ES-I3 (cell line): ENCODE data around the gene ZBTB7B.

Source experiments
- H3K36me3 ChIP-seq: 2 replicates; pipeline ENCODE4 v1.6.1; 2013; ENCODE audit warnings: mild to moderate bottlenecking, low read length, control low read depth, moderate library complexity; ENCODE audit not compliant: insufficient read depth
- H3K4me1 ChIP-seq: 2 replicates; pipeline ENCODE4 v1.6.1; 2013; ENCODE audit warnings: mild to moderate bottlenecking, control low read depth, low read length; ENCODE audit not compliant: insufficient read depth
- H3K9ac ChIP-seq: 2 replicates; pipeline ENCODE4 v1.6.1; 2013; ENCODE audit warnings: low read depth, mild to moderate bottlenecking, low read length, moderate library complexity
- H3K9me3 ChIP-seq: 2 replicates; pipeline ENCODE4 v1.6.1; 2013; ENCODE audit warnings: mild to moderate bottlenecking, low read length, moderate library complexity; ENCODE audit not compliant: control insufficient read depth, insufficient read depth

Gene ZBTB7B

DNA sequence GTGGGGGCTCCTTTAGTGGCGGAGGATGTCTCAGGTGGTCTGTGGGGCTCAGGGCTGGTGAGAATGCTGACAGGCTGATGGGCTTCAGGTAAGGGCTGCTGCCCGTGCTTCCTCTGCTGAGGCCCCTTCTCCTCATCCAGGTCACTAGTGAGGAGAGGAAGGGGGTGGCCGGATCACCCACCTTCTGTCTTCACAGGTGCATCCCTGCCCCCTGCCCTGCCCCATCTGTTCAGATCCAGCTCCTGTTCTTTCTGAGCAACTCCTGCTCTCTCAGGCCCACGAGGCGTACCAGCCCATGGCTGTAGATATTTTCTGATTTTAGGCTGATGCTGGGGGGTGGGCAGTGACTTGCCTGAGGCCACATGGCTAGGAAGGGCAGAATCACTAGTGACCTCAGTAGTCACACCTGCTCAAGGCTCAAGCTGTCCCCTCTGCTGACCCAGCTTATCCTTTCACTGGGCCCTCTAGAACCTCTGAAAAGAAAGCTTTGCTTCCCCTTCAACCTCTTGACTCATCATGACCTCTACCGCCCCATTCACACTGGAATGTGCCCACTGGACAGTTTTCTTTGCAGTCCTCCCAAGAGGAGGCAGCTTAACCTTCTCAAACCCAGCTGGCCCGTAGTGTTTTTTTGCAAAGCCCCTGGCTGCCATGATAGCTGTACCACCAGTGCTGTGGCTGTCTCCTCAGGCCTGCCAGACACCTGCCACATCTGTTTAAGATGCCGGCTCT is 16.2 kb downstream of the ZBTB7B start:
- peaks cover 2% of the 10 kb centered on the region; the same call in 1 of the 2 replicates for H3K36me3 ChIP-seq
- H3K9me3 ChIP-seq = no peaks in the 10 kb centered on the region
- no peak overlapping the region for H3K9ac ChIP-seq
- H3K4me1 ChIP-seq = peaks cover 16% of the 10 kb centered on the region; the same call in 1 of the 2 replicates

DNA sequence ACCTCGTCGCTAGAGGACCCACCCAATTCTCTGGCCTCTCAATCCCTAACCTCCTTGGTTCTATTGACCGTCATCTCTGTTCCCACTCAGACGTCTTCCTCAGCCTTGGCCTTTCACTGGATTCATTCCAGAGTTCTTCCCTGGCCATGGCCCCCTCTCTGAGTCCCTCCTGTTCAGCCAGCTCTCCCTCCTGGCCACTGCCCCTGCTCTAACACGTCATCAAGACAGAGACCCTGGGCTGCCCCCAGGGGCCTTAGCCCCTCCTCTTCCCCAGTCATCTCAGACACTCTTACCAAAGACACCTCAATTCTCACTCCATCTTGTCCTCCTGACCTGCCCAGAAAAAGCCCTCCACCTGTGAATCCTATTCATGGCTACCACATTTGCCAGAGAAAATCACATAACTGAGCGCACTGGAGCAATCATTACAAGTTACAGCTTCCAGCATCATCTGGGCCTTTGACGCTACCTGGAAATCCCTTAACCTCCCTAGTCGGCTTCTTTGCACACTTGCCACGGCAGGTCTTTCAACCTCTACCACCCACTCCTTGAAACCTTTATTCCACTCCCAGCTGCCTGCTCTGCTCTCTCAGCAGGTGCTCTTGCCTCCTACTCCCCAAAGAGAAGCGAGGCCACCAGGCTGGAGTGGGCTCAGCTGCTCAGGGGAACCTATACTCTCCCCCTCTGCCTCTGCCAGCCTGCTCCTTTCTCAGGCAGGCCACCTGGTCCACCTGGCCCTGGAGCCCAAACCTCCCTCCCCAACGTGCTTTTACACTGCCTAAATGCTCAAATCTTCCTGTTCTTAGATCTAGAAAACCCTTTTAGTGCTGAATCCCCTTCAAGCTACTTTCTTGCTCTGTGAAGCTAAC is 17.0 kb downstream of the ZBTB7B start:
- Histone ChIP-seq H3K9me3 (no peaks in the 10 kb centered on the region), H3K4me1 (peaks cover 12% of the 10 kb centered on the region; the same call in 1 of the 2 replicates), H3K9ac (no peak overlapping the region), H3K36me3 (peaks cover 2% of the 10 kb centered on the region; the same call in 1 of the 2 replicates)

DNA sequence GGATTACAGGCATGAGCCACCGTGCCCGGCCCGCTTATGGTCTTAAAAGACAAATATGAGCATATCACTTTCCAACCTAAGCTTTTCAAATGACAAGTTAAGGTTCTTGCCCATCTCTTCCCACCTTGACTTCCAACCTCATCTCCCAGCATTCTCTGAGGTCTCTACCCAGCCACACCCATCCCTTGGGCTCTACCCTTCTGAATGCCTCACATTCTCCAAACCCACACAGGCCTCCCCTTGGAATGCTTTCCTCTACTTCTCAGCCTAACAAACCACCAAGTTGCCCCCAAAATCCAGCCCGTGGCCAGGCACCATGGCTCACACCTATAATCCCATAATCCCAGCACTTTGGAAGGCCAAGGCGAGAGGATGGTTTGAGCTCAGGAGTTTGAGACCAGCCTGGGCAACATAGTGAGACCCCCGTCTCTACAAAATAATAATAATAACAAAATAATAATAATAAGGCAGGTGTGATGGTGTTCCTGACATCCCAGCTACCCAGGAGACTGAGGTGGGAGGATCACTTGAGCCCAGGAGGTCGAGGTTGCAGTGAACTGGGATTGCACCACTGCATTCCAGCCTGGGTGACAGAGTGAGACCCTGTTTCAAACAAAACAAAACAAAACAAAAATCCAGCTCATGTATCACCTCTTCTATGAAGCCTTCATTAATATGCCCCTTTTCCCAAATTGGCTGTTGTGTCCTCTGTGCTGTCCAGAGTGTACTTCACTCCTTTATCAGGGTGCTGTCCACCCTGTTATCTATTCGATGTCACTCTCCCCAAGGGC is 19.7 kb downstream of the ZBTB7B start:
- no peaks in the 10 kb centered on the region for H3K36me3 ChIP-seq
- no peak overlapping the region for H3K9ac ChIP-seq
- no peaks in the 10 kb centered on the region for H3K9me3 ChIP-seq
- H3K4me1 ChIP-seq = peaks cover 18% of the 10 kb centered on the region; the same call in 1 of the 2 replicates

DNA sequence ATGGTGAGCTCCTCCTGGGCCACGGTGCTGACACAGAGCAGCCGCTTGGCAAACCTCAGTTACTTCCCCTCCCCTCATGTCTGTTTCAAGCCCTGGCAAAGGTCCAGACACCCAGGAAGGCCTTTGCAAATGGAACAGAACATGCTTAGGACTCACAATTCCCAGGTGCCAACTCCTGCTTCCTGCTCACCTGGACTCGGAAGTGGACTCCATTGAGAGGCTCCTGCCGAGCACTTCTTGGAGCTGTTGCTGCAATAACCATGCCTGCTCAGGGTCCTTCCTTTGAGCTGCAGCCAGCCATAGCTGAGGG is 20.3 kb downstream of the ZBTB7B start:
- H3K9me3 ChIP-seq = no peaks in the 10 kb centered on the region
- no peaks in the 10 kb centered on the region for H3K36me3 ChIP-seq
- H3K9ac ChIP-seq = no peak overlapping the region
- H3K4me1 ChIP-seq = peaks cover 15% of the 10 kb centered on the region; the same call in 1 of the 2 replicates

DNA sequence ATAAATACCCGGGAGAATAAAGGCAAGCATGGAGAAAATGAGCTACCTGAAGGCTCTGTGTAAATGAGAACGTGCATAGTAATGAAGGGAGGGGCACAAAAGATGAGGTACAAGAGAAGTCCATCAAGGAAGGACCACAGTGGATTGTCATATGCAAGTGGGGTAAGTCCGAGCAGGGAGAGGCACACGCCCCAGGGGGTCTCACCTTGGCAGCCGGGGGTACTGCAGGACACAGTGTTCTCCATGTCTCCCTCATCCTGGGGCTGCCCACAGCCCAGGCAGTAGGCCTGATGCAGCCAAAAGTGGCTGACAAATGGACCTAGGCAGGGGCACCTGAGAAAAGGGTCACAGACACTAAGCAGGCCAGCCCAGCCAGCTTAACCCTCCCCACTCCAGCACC is 21.0 kb downstream of the ZBTB7B start:
- Histone ChIP-seq H3K4me1 (peaks cover 12% of the 10 kb centered on the region; the same call in 1 of the 2 replicates), H3K36me3 (no peaks in the 10 kb centered on the region), H3K9ac (no peak overlapping the region), H3K9me3 (no peaks in the 10 kb centered on the region)

DNA sequence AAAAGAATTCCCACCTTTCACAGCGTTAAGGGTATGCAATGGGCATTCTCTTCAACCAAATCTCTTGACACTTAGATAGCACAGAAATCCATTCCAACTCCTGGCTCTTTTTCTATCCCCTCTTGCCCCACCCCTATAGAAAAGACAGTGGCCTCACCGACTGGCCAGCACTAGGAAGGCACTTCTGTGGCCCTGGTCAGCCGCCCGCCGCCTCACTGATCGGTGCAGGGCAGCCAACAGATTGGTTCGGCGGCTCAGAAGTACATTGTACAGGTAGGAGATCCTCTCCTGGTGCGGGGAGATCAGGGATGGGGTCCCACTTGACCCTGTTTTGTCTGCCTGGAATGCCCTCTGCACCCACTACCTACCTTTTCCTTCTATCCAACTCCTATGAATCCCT is 21.7 kb downstream of the ZBTB7B start:
- H3K4me1 ChIP-seq = peaks cover 10% of the 10 kb centered on the region; the same call in 1 of the 2 replicates

DNA sequence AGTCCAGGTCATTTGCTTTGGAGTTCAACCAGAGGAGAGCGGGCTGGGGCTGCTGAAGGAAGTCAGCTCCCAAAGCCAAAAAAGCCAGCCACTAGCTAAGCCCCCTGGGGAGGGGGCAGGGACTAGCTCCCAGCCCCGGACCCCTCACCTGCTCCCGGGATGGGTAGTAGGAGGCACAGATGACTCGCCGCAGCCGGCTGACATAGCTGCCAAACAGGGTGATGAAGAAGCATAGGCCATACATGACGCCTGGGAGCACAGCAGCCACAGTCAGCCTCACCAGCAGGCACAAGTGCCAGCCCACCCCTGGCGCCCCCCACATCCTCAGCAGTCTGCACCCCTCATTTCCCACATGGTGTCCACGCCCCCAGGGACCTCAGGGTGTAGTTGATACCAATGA is 23.6 kb downstream of the ZBTB7B start:
- H3K9me3 ChIP-seq = no peaks in the 10 kb centered on the region
- peaks cover 10% of the 10 kb centered on the region; the same call in 1 of the 2 replicates for H3K4me1 ChIP-seq
- no peak overlapping the region for H3K9ac ChIP-seq
- H3K36me3 ChIP-seq = no peaks in the 10 kb centered on the region

More for the DNA sequence above, 21.7 kb downstream of the ZBTB7B start:
- H3K9me3 ChIP-seq = no peaks in the 10 kb centered on the region
- H3K9ac ChIP-seq = no peak overlapping the region
- H3K36me3 ChIP-seq = no peaks in the 10 kb centered on the region

DNA sequence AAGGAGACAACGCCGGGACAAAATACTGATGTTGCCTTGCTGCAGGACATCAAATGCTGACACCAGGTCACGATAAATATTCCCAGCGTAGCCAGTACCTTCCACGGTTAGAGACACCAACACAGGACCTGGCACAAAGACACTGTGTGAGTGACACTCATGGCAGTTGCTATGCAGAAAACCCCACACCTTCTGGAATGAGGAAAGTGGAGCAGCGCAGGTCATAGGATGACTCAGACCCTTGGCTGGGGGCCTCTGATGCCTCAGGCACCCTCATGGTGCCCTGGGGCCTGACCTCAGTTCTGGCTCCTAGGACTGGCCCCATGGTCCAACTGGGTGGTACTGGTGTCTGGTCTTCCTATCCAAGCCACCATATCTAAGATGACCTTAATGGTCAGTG is 24.0 kb downstream of the ZBTB7B start:
- no peaks in the 10 kb centered on the region for H3K9me3 ChIP-seq
- H3K4me1 ChIP-seq = peaks cover 10% of the 10 kb centered on the region; the same call in 1 of the 2 replicates
- H3K36me3 ChIP-seq = no peaks in the 10 kb centered on the region
- H3K9ac ChIP-seq = no peak overlapping the region

DNA sequence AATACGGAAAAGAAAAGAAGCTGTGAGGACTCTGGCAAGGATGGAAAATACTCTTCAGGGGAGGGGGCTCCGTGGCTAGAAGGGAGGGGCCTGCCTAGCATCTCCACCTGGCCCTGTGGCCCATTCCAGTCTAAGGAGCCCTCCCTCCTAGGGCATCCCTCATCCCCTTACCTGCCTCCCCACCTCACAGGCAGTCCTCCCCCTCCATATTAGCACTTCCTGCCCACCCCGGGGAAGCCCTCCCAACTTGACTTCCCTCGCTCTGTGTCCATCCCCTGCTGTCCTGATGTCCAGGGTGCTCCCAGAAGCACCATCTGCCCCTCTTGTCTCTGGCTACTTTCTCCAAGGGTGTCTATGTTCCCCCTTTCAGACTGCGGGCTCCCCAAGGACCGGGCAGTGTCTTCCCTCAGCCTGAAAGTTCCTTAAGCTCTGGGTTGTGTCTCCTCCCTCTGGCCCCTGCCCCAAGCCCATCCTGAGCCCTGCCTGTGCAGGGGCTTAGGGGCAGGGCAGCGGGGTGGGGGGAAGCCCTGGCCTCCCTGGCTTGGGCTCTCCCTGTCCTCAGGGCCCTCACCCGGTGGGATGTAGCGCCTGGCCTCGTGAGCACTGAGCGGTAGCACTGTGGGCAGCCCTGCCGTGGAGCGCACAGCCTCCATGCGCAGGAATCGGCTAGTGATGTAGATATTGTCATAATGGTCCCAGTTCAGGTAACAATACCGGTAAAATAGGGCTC is 27.1 kb downstream of the ZBTB7B start:
- Histone ChIP-seq H3K9ac (no peak overlapping the region), H3K9me3 (no peaks in the 10 kb centered on the region), H3K36me3 (no peaks in the 10 kb centered on the region), H3K4me1 (peaks cover 10% of the 10 kb centered on the region; the same call in 1 of the 2 replicates)

DNA sequence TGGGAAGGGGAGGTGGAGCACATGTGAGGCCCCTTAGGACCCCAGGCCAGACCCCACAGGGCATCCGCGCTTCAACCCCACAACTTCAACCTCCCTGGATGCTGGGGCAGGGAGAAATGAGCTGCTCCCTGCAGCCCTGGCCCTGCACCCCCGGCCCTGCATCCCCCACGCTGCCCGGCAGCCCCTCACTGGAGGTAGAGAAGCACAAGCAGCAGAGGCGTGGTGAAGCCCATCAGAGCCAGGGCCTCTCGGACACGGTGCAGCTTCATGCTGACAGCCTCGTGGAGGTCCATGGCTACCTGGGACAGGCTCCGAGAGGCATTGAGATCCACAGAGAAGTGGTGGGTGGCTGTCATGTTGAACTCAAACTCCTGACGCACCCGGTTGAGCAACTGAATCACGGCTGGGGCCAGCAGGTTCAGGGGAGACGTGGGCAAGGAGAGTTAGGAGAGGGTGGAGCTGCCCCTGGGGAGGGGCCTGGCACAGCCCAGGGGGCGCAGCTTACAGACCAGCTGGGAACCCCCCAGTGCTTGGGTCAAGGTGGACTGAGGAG is 27.7 kb downstream of the ZBTB7B start:
- no peaks in the 10 kb centered on the region for H3K9me3 ChIP-seq
- H3K36me3 ChIP-seq = no peaks in the 10 kb centered on the region
- H3K4me1 ChIP-seq = peaks cover 10% of the 10 kb centered on the region; the same call in 1 of the 2 replicates
- no peak overlapping the region for H3K9ac ChIP-seq

DNA sequence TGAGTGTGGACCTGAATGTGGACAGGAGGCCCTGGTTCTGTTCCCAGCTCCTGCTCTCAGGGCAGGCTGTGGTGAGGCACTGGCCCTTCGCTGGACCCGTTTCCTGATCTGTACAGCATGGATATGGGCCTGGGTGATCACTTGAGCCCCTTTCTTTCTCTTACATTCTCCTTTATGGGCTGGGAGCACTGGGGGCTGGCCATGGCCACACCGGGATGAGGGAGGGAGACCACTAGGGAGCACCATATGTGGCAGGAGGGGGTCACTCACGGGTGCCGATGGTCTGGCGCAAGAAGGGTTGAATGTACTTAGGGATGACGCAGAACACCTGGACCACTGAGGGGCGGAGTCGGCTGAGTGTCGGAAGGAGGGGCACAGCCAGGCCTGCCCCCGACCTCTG is 28.3 kb downstream of the ZBTB7B start:
- no peak overlapping the region for H3K9ac ChIP-seq
- no peaks in the 10 kb centered on the region for H3K9me3 ChIP-seq
- no peaks in the 10 kb centered on the region for H3K36me3 ChIP-seq
- H3K4me1 ChIP-seq = peaks cover 9% of the 10 kb centered on the region; the same call in 1 of the 2 replicates

DNA sequence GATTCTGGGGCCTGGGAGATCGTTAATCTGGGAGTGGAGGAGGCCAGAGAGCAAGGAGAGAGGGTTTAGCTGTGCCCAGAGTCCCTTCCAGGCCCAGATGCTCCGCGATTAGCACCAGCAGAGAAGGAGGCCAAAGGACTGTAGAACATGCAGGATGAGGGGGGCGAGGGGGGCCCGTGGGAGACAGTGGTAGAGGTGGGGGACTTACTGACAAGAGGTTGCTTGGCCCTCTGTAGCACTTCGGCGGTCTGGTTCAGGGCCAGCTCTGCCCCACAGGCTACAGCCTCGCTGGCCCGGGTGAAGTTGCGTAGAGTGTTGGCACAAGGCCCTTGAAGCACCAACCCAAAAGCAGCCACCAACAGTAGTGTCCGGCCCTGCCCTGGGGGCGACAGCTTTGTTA is 30.3 kb downstream of the ZBTB7B start:
- no peaks in the 10 kb centered on the region for H3K36me3 ChIP-seq
- H3K9ac ChIP-seq = no peak overlapping the region

DNA sequence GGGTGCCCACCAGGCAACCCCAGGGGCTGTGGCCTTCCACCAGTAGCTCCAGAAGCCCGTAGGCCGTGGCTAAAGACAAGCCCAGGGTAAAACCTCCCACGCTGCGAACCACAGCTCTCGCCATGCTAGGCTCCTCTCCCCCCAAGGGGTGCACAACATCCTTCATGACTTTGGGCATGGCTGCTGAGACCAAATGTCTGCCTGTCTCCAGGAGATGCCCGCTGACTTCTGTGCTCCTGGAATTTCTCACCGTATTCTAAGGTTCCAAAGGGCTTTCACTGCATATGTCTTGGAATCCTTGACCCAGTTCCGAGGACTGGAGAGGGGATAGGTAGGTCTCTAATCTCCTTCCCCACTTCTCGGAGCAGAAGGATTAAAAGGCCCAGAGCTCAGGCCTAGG is 30.9 kb downstream of the ZBTB7B start, which contains the start of the genes DCST1 and DCST2:
TSS of gene DCST1 (plus strand) at position 301 of the 400 bp plus-strand sequence. CDS start 213 bp downstream, outside the sequence.
TSS of gene DCST2 (minus strand) at position 258 of the 400 bp plus-strand sequence. CDS start at position 178, 80 bp downstream.
- Histone ChIP-seq H3K9me3 (no peaks in the 10 kb centered on the region), H3K9ac (no peak within 1 kb of the TSS), H3K4me1 (no peaks in the 10 kb centered on the region), H3K36me3 (no peaks in the 10 kb centered on the region)

More for the DNA sequence above, 30.3 kb downstream of the ZBTB7B start:
- Histone ChIP-seq H3K4me1 (no peaks in the 10 kb centered on the region), H3K9me3 (no peaks in the 10 kb centered on the region)
